Stimulated activated CD8-positive, alpha-beta memory T cell treated with anti-CD3 and anti-CD28 coated beads, Interleukin-4, amount 100 ng/mL, for 48 hours (primary cell): Measurements from ENCODE around the gene COL23A1.
A peak's percentile ranks its signal among the peaks of the same experiment; 100 is the strongest.

Experiments used
- DNase-seq: peaks from one replicate; pipeline ENCODE4 v3.0.0-alpha.2; 2020

The COL23A1 gene

DNA sequence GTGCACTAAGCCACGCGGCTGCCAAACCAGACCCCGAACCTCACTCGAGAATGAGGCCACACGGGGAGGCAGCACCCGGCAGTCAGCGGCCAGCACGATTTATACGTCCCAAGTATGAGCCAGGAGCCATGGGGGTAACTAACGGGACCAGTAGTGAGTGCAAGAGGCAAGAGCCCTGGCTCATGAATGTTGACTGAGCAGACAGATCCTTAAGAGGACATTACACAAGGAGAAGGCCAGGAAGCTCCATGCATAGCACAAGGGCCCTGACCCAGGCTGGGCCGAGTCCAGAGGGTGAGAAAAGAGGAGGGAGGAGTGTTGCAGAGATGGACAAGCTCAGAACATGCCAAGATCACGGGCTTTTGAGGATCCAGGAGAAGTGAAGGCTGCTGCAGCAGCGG, 299.0 kb downstream of the COL23A1 start:
- no peak for DNase-seq

DNA sequence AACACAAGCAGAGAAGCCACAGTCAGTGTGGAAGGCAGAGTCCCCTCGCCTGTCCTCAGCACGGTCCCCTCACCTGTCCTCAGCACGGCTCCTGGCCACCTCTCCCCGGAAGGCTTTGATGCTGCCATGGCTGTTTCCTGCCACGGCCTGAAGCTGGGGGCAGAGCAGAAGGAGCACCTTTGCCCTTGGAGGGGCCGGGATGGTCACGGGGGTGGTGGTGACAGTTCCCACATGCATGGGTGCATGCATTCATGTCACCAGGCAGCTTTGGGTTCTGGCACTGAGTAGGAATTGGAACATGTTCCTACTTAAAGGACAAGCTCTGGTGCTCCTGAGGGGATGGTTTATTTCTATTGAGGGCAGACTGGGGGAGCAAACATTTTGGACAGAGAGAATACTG, 299.8 kb downstream of the COL23A1 start:
- DNase-seq, result no peak

DNA sequence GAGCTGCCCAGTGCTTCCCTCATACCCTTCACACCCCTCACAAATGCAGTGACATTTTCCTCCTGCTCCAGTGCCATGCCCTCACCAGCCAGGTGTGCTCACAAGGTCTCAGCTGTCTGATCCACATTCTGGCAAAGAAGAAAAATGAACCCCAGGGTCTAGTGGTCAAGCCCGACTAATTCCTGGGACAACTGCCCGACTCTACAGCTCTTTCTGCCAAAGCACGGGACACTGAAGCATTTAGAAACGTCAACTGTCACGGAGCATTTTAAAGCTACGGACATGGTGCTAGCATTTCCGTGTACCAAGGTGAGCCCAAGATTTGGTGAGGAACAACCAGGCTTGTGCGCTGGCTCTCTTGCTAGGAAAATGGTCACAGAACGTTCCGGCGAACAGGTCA, 300.8 kb downstream of the COL23A1 start:
- no peak for DNase-seq

DNA sequence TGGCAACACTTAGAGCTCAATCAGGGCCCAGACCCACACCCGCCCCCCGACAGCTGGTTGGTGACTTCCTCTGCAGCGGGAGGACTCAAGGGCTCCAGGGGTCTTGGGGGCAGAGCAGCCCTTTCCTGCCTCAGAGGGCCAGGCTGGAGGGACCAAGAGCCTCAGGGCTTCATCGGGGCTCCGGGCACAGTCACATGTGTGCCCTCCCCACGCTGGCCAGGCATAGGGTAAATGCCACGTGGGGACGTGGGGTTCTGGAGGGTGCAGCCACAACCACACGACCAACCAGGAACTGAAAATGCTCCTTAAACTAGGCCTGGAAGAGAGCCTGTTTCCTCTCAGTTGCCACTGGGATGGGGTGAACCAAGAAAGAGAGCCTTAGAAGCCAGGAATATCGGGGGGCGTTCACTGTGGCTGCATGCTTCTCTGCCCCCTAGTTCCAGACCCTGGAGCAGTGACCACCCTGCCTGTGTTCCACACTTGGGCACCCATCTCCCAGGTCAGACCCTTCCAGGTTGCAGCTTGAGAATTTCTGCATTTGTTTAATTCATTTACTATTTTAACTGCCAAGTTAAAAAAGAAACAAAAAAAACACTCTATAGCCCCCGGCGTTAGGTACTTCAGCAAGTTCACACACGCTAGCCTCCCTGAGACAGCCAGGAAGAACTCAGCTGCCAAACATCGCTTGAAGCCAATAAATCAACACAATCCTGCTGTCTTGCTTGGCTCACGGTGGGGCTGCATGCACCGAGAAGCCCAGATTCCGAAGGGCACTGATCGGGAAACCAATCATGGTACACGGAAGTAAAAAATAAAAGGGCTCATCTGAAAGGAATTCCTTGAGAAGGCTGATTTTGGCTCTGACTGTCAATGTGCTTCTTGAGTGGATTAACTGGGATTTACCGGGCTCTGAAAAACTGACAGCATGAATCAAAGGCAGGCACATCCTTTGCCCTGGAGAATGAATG, 301.5 kb downstream of the COL23A1 start:
- DNase-seq, result no peak

DNA sequence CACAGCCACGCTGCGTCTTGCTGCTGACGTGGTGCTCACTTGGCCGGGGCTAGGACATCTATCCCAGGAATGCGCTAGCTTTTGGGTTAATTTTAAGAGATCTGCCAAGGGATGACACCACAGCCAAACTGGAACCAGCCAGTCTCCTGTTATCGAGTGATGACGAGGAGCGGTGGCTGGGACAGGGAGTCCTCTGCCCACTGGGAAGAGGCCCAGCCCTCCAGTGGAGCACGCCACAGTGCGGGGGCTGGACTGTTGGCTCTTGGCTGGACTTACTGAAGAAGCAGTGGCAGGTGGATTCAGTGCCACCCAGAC, 302.4 kb downstream of the COL23A1 start:
- DNase-seq, result no peak

DNA sequence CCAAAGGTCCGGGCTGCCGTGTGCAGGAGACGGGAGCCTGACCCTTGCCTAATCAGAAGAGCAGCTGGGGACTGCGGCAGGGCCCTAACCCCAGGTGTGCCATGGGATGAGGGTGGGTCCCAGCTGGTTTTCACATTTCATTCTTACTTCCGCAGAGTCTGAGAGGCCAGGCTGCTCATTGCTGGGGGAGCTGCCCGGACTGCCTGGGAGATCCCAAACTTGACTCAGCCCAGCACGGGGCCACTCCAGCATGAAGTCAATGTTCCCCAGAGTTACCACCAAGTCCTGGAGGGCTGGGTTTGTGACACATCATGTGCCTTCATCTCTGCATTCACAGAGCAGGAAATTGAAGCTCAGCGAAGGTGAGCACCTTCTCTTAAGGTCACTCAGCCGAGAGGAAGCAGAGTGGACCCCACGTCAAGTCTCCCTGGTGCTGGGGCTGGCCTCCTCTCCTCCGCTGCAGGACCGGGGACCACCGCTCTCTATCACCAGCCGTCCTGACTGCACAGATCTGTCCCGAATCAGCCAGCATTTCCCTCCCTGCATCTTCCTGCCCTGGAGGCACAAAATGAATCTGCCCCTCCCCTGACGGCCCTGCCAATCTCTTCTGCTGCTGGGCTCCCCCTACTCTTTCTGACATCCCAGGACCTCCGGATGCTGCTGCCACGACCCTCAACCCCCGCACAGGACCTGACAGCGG, 303.0 kb downstream of the COL23A1 start:
- DNase-seq, result no peak

GRCh38 chr5:178286226-178287090, 303.7 kb downstream of the COL23A1 start:
- DNase-seq, result no peak

- no peak for DNase-seq
These were observed 304.6 kb downstream of the COL23A1 start for GRCh38 chr5:178285399-178286225.

DNA sequence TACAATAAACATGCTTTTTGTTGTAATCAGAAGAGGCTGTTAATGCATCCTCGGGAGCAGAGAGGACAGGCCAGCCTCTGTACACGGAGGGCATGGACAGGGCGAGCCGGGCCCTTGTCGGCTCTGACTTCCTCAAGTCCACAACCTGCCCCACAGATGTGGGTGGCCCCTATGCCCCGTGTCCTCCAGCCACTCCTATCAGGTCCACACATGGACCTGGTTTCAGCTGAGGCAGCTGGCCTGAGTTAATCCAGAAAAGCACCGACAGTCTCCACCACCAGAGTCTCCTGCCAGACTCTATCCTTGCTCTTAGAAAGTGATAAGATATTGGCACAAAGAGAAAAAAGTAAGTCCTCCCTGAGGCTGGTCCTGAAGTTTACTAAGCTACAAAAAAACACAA, 305.2 kb downstream of the COL23A1 start:
- DNase-seq, result no peak

- peak; percentile 28 for DNase-seq
These were observed 306.0 kb downstream of the COL23A1 start for GRCh38 chr5:178284093-178284675.

DNA sequence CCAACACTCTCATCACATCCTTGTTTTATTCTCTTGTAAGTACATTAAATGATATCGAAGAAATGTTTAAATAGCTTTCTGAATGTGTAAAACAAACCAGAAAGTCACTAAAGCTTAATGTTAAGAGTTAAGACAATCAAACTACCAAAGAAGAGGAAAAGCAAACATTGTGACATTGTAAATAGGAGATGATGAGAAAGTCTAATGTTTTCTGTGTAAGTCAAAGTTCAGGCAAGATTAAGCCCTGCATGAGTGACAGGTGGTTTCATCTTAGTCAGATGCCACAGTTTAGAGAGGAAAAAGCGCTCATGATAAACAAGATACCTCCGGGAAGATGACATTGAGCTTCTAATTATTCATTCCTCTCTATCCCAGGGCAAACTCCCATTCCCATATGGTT, 306.7 kb downstream of the COL23A1 start:
- DNase-seq, result no peak

- DNase-seq, result no peak
These were observed 307.8 kb downstream of the COL23A1 start for GRCh38 chr5:178282391-178282790.

DNA sequence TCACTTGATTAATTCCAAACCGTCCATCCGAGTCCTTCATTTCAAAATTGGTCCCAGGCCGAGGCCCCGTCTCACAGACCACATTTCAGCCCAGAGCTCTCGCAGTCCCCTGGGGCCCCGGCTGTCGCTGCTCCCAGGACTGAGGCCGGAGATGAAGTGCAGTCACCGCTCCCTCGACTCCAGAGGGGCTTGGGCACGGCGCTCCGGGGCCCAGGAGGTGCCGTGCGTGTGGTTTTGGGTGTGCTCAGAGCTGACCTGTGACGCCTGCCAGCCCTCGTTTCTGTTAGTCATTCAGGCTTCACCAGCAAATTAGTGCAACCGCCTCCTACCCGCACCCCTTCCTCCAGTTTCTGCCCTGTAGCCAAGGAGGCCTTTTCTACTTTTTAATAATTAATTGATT, 308.9 kb downstream of the COL23A1 start:
- no peak for DNase-seq

DNA sequence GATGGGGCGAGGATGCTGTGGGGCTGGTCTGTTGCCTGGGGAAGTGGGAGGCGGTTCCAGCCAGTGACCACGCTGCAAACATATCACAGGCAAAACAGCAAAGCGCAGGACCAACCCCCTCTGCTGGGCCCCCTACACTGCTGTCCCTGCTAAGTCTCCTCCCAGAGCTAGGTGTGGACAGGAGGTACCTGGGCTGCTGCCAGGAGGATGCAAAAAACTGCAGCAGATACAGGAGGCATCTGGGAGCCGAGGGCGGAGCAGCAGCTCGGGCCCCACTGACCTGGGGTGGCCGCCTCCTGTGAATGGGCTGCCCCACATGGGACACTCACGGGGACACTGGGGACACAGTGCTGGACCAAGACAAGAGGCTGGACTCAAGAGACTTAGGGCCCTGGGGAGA, 309.6 kb downstream of the COL23A1 start:
- DNase-seq, result no peak

GRCh38 chr5:178279723-178280438, 310.3 kb downstream of the COL23A1 start:
- peak; percentile 86 for DNase-seq

- no peak for DNase-seq
These were observed 311.0 kb downstream of the COL23A1 start for GRCh38 chr5:178279026-178279722.

- DNase-seq, result no peak
These were observed 311.7 kb downstream of the COL23A1 start for GRCh38 chr5:178278358-178279023.

GRCh38 chr5:178277866-178278265, 312.3 kb downstream of the COL23A1 start:
- no peak for DNase-seq

GRCh38 chr5:178277346-178277745, 312.8 kb downstream of the COL23A1 start:
- DNase-seq, result no peak
